Uterus (tissue), 4 donors: Measurements from ENCODE around the gene SERPINA5. TPM values are rescaled to one million over a fixed set of nuclear protein-coding genes. Genes with fewer than 3 reads are reported as not detected.

Source experiments
- DNase-seq, 2 donors: peaks; one replicate each; pipeline ENCODE4 v3.0.0-alpha.2; 2019 to 2020
- H3K27ac ChIP-seq, 2 donors: fragments of 200-600 bp; sonication (generic); 1 replicate in 1 of 2; 2 replicates in 1 of 2; pipeline ENCODE4 v1.5.1; 2016 to 2018
- H3K27me3 ChIP-seq, 2 donors: fragments of 200-600 bp; sonication (generic); one replicate each; pipeline ENCODE4 v1.5.1; 2018 to 2019; ENCODE audit warnings: control low read depth in 1 of 2
- H3K36me3 ChIP-seq, 2 donors: fragments of 200-600 bp; sonication (generic); one replicate each; pipeline ENCODE4 v1.5.1; 2019; ENCODE audit warnings: control low read depth in 1 of 2
- H3K4me1 ChIP-seq, 2 donors: fragments of 200-600 bp; sonication (generic); one replicate each; pipeline ENCODE4 v1.5.1; 2018 to 2019; ENCODE audit warnings: control low read depth in 1 of 2
- H3K4me3 ChIP-seq, 2 donors: fragments of 200-600 bp; sonication (generic); 1 replicate in 1 of 2; 2 replicates in 1 of 2; pipeline ENCODE4 v1.5.1; 2018 to 2019; ENCODE audit warnings: mild to moderate bottlenecking in 1 of 2
- H3K9me3 ChIP-seq, 2 donors: fragments of 200-600 bp; sonication (generic); one replicate each; pipeline ENCODE4 v1.5.1; 2019; ENCODE audit warnings: control low read depth in 1 of 2
- CTCF ChIP-seq, 4 experiments: fragments of 200-600 bp in 2 of 4; fragments of 450-650 bp in 2 of 4; sonication (generic) in 2 of 4; IDR thresholded peaks; one replicate each; pipeline ENCODE4 v1.5.1; 2016 to 2019; ENCODE audit warnings: antibody characterized with exemption in 4 of 4, mild to moderate bottlenecking in 2 of 4, moderate library complexity in 1 of 4
- POLR2A ChIP-seq, 2 donors: fragments of 450-650 bp; IDR thresholded peaks; one replicate each; pipeline ENCODE4 v1.6.1; 2016; ENCODE audit warnings: antibody characterized with exemption in 2 of 2, mild to moderate bottlenecking in 1 of 2, moderate library complexity in 1 of 2
- intact Hi-C: fragments of 100-400 bp; cut with DNase I; formaldehyde crosslinking; loops from one replicate; pipeline ENCODE4 v1.15.1; 2023; ENCODE audit warnings: low total_unique reads
- total RNA-seq, 4 donors: library from RNA; depleted of rRNA in 3 of 4; stranded (reverse); fragments of >200 nt in 3 of 4; gene quantifications; one replicate each; pipeline versions ENCODE4 v1.1.0 to v1.2.4, GENCODE V29; 2014 to 2023
- donor health status: DM: yes; HTN: yes; CAD: no.

Gene SERPINA5
- total RNA-seq, 4 donors from 2014 or later = under 0.01 to 19.6 (median 3.2) TPM

- Histone ChIP-seq H3K4me3 (no peak overlapping the region), H3K27ac (no peak overlapping the region), H3K36me3 (no peaks in the 10 kb centered on the region), H3K4me1 (no peaks in the 10 kb centered on the region), H3K27me3 (no peaks in the 10 kb centered on the region), H3K9me3 (no peaks in the 10 kb centered on the region)
- intact Hi-C loops = no loop called here
- TF ChIP-seq POLR2A (IDR thresholded peaks at IDR 0.05) = no peak
- TF ChIP-seq CTCF (IDR thresholded peaks at IDR 0.05) = no peak
- DNase-seq = no peak
Observed at GRCh38 chr14:94570440-94570839, 10.8 kb upstream of the SERPINA5 start.

- no peaks in the 10 kb centered on the region for H3K4me1 ChIP-seq
- H3K4me3 ChIP-seq = no peak overlapping the region
- TF ChIP-seq CTCF (IDR thresholded peaks at IDR 0.05) = no peak
- TF ChIP-seq POLR2A (IDR thresholded peaks at IDR 0.05) = no peak
- no peak for DNase-seq
- H3K27ac ChIP-seq = peak overlapping the region in 1 of 2 donors; percentile 39
- no peaks in the 10 kb centered on the region for H3K9me3 ChIP-seq
- no peaks in the 10 kb centered on the region for H3K36me3 ChIP-seq
- intact Hi-C loops = no loop called here
- H3K27me3 ChIP-seq = no peaks in the 10 kb centered on the region
Observed at GRCh38 chr14:94571395-94571794, 9.8 kb upstream of the SERPINA5 start.

GRCh38 chr14:94571950-94572349 lies 9.3 kb upstream of the SERPINA5 start:
- Histone ChIP-seq H3K36me3 (no peaks in the 10 kb centered on the region), H3K27me3 (no peaks in the 10 kb centered on the region), H3K4me1 (no peaks in the 10 kb centered on the region), H3K4me3 (no peak overlapping the region), H3K27ac (no peak overlapping the region), H3K9me3 (no peaks in the 10 kb centered on the region)
- intact Hi-C loops = no loop called here
- DNase-seq = no peak
- TF ChIP-seq POLR2A (IDR thresholded peaks at IDR 0.05) = no peak
- TF ChIP-seq CTCF (IDR thresholded peaks at IDR 0.05) = no peak

- H3K4me1 ChIP-seq = no peaks in the 10 kb centered on the region
- no peak for DNase-seq
- intact Hi-C loops = no loop called here
- no peaks in the 10 kb centered on the region for H3K27me3 ChIP-seq
- TF ChIP-seq CTCF (IDR thresholded peaks at IDR 0.05) (no peak), POLR2A (IDR thresholded peaks at IDR 0.05) (no peak)
- H3K9me3 ChIP-seq = no peaks in the 10 kb centered on the region
- no peaks in the 10 kb centered on the region for H3K36me3 ChIP-seq
- no peak overlapping the region for H3K4me3 ChIP-seq
- no peak overlapping the region for H3K27ac ChIP-seq
Observed at GRCh38 chr14:94572637-94573303, 8.5 kb upstream of the SERPINA5 start.

- H3K27me3 ChIP-seq = no peaks in the 10 kb centered on the region
- no peak for DNase-seq
Observed at GRCh38 chr14:94573475-94574277, 7.5 kb upstream of the SERPINA5 start.

More at GRCh38 chr14:94573475-94574277, 7.5 kb upstream of the SERPINA5 start:
- no peaks in the 10 kb centered on the region for H3K36me3 ChIP-seq
- TF ChIP-seq POLR2A (IDR thresholded peaks at IDR 0.05) (no peak), CTCF (IDR thresholded peaks at IDR 0.05) (no peak)
- no peak overlapping the region for H3K4me3 ChIP-seq
- no peaks in the 10 kb centered on the region for H3K9me3 ChIP-seq
- no peaks in the 10 kb centered on the region for H3K4me1 ChIP-seq
- intact Hi-C loops = no loop called here
- H3K27ac ChIP-seq = no peak overlapping the region
